ENCODE results near the gene RAET1G. TPM values are rescaled to one million over a fixed set of nuclear protein-coding genes. Genes with fewer than 3 reads are reported as not detected.
"Not testable (repeated sequence)": the region's sequence is repeated elsewhere in the genome, so short reads cannot be mapped to it uniquely, and the experiment has no call there.

Gene RAET1G
- total RNA-seq, 1 donor from 2014 or later: 0.73 TPM

GRCh38 chr6:149909701-149910470, 13.0 kb downstream of the RAET1G start:
- peaks cover 2% of the 10 kb centered on the region for H3K36me3 Mint-ChIP-seq (ENCODE audit: unreplicated experiment)
- no peak for TF ChIP-seq CTCF (IDR thresholded peaks at IDR 0.05)
- H3K4me3 Mint-ChIP-seq (ENCODE audit: unreplicated experiment): no peak overlapping the region
- DNase-seq (ENCODE audit: extremely low spot score, unreplicated experiment): peak; percentile 73
- no peak overlapping the region for H3K27ac Mint-ChIP-seq (ENCODE audit: unreplicated experiment)
- H3K27me3 Mint-ChIP-seq (ENCODE audit: unreplicated experiment): peaks cover 21% of the 10 kb centered on the region
- H3K9me3 Mint-ChIP-seq (ENCODE audit: unreplicated experiment): peaks cover 6% of the 10 kb centered on the region
- H3K4me1 Mint-ChIP-seq (ENCODE audit: unreplicated experiment): no peaks in the 10 kb centered on the region

- not testable (repeated sequence) for H3K4me3 Mint-ChIP-seq (ENCODE audit: unreplicated experiment); H3K27ac Mint-ChIP-seq (ENCODE audit: unreplicated experiment); H3K4me1 Mint-ChIP-seq (ENCODE audit: unreplicated experiment); H3K36me3 Mint-ChIP-seq (ENCODE audit: unreplicated experiment); H3K9me3 Mint-ChIP-seq (ENCODE audit: unreplicated experiment)
- H3K27me3 Mint-ChIP-seq (ENCODE audit: unreplicated experiment): peaks cover 19% of the 10 kb centered on the region
- peak; percentile 72 for DNase-seq (ENCODE audit: extremely low spot score, unreplicated experiment)
Measured at GRCh38 chr6:149908480-149908879, 14.4 kb downstream of the RAET1G start.

GRCh38 chr6:149907317-149907716, 15.6 kb downstream of the RAET1G start:
- H3K4me3 Mint-ChIP-seq (ENCODE audit: unreplicated experiment): no peak overlapping the region
- H3K36me3 Mint-ChIP-seq (ENCODE audit: unreplicated experiment): peaks cover 2% of the 10 kb centered on the region
- H3K9me3 Mint-ChIP-seq (ENCODE audit: unreplicated experiment): peaks cover 6% of the 10 kb centered on the region
- H3K4me1 Mint-ChIP-seq (ENCODE audit: unreplicated experiment): no peaks in the 10 kb centered on the region
- peak; percentile 21 for DNase-seq (ENCODE audit: extremely low spot score, unreplicated experiment)
- peaks cover 15% of the 10 kb centered on the region for H3K27me3 Mint-ChIP-seq (ENCODE audit: unreplicated experiment)
- no peak overlapping the region for H3K27ac Mint-ChIP-seq (ENCODE audit: unreplicated experiment)
- TF ChIP-seq CTCF (IDR thresholded peaks at IDR 0.05): no peak

- H3K27ac Mint-ChIP-seq (ENCODE audit: unreplicated experiment): no peak overlapping the region
- no peak for TF ChIP-seq CTCF (IDR thresholded peaks at IDR 0.05)
- no peaks in the 10 kb centered on the region for H3K4me1 Mint-ChIP-seq (ENCODE audit: unreplicated experiment)
- DNase-seq (ENCODE audit: extremely low spot score, unreplicated experiment): no peak
- peaks cover 6% of the 10 kb centered on the region for H3K9me3 Mint-ChIP-seq (ENCODE audit: unreplicated experiment)
- peaks cover 15% of the 10 kb centered on the region for H3K27me3 Mint-ChIP-seq (ENCODE audit: unreplicated experiment)
- no peak overlapping the region for H3K4me3 Mint-ChIP-seq (ENCODE audit: unreplicated experiment)
- peaks cover 2% of the 10 kb centered on the region for H3K36me3 Mint-ChIP-seq (ENCODE audit: unreplicated experiment)
Measured at GRCh38 chr6:149906405-149906804, 16.5 kb downstream of the RAET1G start.

GRCh38 chr6:149905911-149906371, 17.0 kb downstream of the RAET1G start:
- no peaks in the 10 kb centered on the region for H3K4me1 Mint-ChIP-seq (ENCODE audit: unreplicated experiment)
- peaks cover 6% of the 10 kb centered on the region for H3K9me3 Mint-ChIP-seq (ENCODE audit: unreplicated experiment)
- DNase-seq (ENCODE audit: extremely low spot score, unreplicated experiment): peak; percentile 80
- H3K27ac Mint-ChIP-seq (ENCODE audit: unreplicated experiment): no peak overlapping the region
- no peak for TF ChIP-seq CTCF (IDR thresholded peaks at IDR 0.05)
- no peak overlapping the region for H3K4me3 Mint-ChIP-seq (ENCODE audit: unreplicated experiment)
- H3K27me3 Mint-ChIP-seq (ENCODE audit: unreplicated experiment): peaks cover 10% of the 10 kb centered on the region
- H3K36me3 Mint-ChIP-seq (ENCODE audit: unreplicated experiment): peaks cover 2% of the 10 kb centered on the region
